Calu3 (cell line): ENCODE measurements around the gene TREML2. TPM values are rescaled to one million over a fixed set of nuclear protein-coding genes. Genes with fewer than 3 reads are reported as not detected.

Experiments used
- BruUV-seq: library from RNA; stranded (reverse); fragments of 400-500 nt; replicated peaks from 2 replicates; lab custom pipeline; 2021; lab: Mats Ljungman, UMichigan
- CTCF ChIA-PET: fragments of 300-600 bp; sonication (Branson Sonifier 250); formaldehyde crosslinking; loops from one replicate; lab custom pipeline; 2022; ENCODE audit warnings: antibody characterized with exemption; lab: Charles Lee
- DNase-seq: peaks from one replicate; pipeline ENCODE4 v3.0.0; 2022
- H3K27ac Mint-ChIP-seq: one replicate; pipeline ENCODE4 v1.8.0; 2022; ENCODE audit warnings: mixed read lengths; ENCODE audit not compliant: unreplicated experiment
- H3K27me3 Mint-ChIP-seq: one replicate; pipeline ENCODE4 v1.8.0; 2022; ENCODE audit warnings: mixed read lengths; ENCODE audit not compliant: unreplicated experiment
- H3K36me3 Mint-ChIP-seq: one replicate; pipeline ENCODE4 v1.8.0; 2022; ENCODE audit warnings: mild to moderate bottlenecking, moderate library complexity, mixed read lengths; ENCODE audit not compliant: insufficient read depth, unreplicated experiment
- H3K4me1 Mint-ChIP-seq: one replicate; pipeline ENCODE4 v1.8.0; 2022; ENCODE audit warnings: mild to moderate bottlenecking, low read depth, mixed read lengths; ENCODE audit not compliant: unreplicated experiment
- H3K4me3 Mint-ChIP-seq: one replicate; pipeline ENCODE4 v1.8.0; 2022; ENCODE audit warnings: mild to moderate bottlenecking, low read depth, moderate library complexity, mixed read lengths; ENCODE audit not compliant: unreplicated experiment
- H3K9me3 Mint-ChIP-seq: one replicate; pipeline ENCODE4 v1.8.0; 2022; ENCODE audit warnings: low read depth, mixed read lengths; ENCODE audit not compliant: unreplicated experiment
- intact Hi-C: fragments of 100-400 bp; cut with micrococcal nuclease; formaldehyde crosslinking; loops from one replicate; pipeline ENCODE4 v1.10.0; 2022; ENCODE audit not compliant: unreplicated experiment
- total RNA-seq: library from RNA; stranded (reverse); gene quantifications from 2 replicates; pipeline ENCODE4 v1.2.3, GENCODE V29; 2022
- TF ChIP-seq, protein P1 (sequence below): fragments of 200-600 bp; IDR thresholded peaks from one replicate; pipeline ENCODE4 v1.8.0; 2022; ENCODE audit warnings: antibody characterized with exemption; ENCODE audit not compliant: unreplicated experiment

The TREML2 gene
- total RNA-seq, 1 experiment from 2014 or later, result not detected

DNA sequence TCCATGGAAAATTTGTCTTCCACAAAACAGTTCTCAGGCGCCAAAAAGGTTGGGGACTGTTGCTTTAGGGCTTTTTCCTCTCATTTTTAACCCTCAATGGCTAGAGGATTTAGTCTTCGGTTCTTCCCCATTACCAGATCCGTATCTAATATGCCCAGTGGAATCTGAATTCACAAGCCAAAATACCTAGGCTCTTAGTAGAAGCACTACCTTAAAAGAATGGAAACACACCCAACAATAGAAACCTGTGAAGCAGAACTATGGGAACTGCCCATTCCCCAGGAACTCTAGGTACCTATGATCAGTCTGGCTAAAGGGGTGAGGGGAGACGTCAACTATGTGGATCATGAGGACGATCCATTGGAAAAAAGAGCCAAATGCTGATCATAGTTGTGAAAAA, 30.3 kb upstream of the TREML2 start:
- Mint-ChIP-seq H3K9me3 (no peaks in the 10 kb centered on the region), H3K4me3 (no peak overlapping the region), H3K36me3 (no peaks in the 10 kb centered on the region), H3K27me3 (peaks cover 74% of the 10 kb centered on the region), H3K4me1 (no peaks in the 10 kb centered on the region), H3K27ac (no peak overlapping the region)
- BruUV-seq, result no TSS peak
- DNase-seq, result no peak
- intact Hi-C loops, result no loop called here
- CTCF ChIA-PET, result no interaction called here
- TF ChIP-seq, protein P1, sequence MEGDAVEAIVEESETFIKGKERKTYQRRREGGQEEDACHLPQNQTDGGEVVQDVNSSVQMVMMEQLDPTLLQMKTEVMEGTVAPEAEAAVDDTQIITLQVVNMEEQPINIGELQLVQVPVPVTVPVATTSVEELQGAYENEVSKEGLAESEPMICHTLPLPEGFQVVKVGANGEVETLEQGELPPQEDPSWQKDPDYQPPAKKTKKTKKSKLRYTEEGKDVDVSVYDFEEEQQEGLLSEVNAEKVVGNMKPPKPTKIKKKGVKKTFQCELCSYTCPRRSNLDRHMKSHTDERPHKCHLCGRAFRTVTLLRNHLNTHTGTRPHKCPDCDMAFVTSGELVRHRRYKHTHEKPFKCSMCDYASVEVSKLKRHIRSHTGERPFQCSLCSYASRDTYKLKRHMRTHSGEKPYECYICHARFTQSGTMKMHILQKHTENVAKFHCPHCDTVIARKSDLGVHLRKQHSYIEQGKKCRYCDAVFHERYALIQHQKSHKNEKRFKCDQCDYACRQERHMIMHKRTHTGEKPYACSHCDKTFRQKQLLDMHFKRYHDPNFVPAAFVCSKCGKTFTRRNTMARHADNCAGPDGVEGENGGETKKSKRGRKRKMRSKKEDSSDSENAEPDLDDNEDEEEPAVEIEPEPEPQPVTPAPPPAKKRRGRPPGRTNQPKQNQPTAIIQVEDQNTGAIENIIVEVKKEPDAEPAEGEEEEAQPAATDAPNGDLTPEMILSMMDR, result no peak

DNA sequence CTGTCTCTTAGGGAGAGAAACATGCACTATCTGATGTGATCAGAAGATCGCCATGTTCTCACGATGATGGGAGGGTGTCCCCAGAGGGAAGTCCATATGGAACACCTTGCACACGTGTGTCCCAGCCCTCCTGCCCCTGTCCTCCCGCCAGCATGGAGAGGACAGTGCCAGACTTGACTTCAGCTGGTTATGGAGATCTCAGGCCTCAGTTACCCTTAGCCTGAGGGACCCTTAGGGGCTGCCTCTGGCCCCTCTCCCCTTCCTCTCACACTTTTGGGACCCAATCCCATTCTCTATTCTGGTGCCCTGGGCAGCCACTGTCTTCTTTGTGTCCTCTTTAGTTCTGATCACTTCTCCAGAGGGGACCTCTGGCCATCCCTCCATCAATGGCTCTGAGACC, 28.8 kb upstream of the TREML2 start:
- TF ChIP-seq, protein P1, result no peak

DNA sequence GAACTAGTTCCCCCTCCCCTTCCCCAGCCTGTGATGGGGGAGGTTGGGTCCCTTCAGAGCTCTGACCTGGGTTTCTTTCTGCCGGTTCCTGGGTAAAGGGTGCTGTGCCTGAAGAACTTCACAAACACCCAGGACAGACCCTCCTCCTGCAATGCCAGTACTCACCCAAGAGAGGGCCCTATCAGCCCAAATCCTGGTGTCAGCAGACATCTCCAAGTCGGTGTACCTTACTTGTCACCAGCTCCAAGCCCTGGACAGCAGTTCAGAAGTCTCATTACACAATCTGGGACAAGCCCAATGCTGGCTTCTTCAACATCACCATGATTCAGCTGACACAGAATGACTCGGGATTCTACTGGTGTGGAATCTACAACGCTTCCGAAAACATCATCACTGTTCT, 27.7 kb upstream of the TREML2 start:
- Mint-ChIP-seq H3K36me3 (no peaks in the 10 kb centered on the region), H3K27ac (no peak overlapping the region)
- no peak for DNase-seq

More for the DNA sequence above, 28.8 kb upstream of the TREML2 start:
- H3K9me3 Mint-ChIP-seq, result no peaks in the 10 kb centered on the region
- no peak for DNase-seq
- no peak overlapping the region for H3K4me3 Mint-ChIP-seq
- CTCF ChIA-PET, result no interaction called here
- intact Hi-C loops, result no loop called here
- no TSS peak for BruUV-seq
- H3K36me3 Mint-ChIP-seq, result no peaks in the 10 kb centered on the region
- H3K27me3 Mint-ChIP-seq, result peaks cover 69% of the 10 kb centered on the region
- H3K4me1 Mint-ChIP-seq, result no peaks in the 10 kb centered on the region
- H3K27ac Mint-ChIP-seq, result no peak overlapping the region

DNA sequence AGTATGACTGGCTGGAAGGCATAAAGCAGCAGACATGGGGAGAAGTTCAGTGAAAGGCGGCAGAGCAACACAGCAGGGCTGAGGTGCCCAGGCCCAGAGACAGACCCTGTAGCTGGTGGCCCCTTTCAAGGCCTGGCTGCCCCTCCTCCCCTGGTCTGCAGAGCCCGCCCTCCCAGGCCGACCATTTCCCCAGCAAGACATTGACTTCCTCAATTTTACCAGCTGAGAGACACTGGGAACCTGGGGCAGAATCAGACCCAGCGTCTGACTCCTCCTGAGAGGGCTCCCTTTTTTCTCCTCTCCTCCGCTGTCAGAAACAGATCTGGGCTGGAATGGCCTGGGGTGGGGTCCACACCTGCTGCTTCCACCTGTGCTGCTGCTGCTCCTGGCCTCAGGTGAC, 27.1 kb upstream of the TREML2 start, which contains the start of gene TREML4:
Gene TREML4 (plus strand): TSS at position 254 of the 400 bp plus-strand sequence. CDS start 79 bp downstream, at position 333.
- CTCF ChIA-PET, result no interaction called here
- intact Hi-C loops, result no loop called here
- Mint-ChIP-seq H3K9me3 (no peaks in the 10 kb centered on the region), H3K36me3 (no peaks in the 10 kb centered on the region), H3K27me3 (peaks cover 84% of the 10 kb centered on the region), H3K27ac (no peak within 1 kb of the TSS), H3K4me1 (no peaks in the 10 kb centered on the region), H3K4me3 (no peak within 1 kb of the TSS)
- TF ChIP-seq, protein P1, result no peak
- DNase-seq, result no peak
- no TSS peak for BruUV-seq

More for the DNA sequence above, 27.7 kb upstream of the TREML2 start:
- intact Hi-C loops, result no loop called here
- Mint-ChIP-seq H3K4me3 (no peak overlapping the region), H3K9me3 (no peaks in the 10 kb centered on the region), H3K4me1 (no peaks in the 10 kb centered on the region), H3K27me3 (peaks cover 80% of the 10 kb centered on the region)
- TF ChIP-seq, protein P1, result no peak
- no TSS peak for BruUV-seq
- CTCF ChIA-PET, result no interaction called here
